GM12878 (cell line): ENCODE data around the gene PAX7.

ENCODE experiments used
- CEBPZ ChIP-seq: fragments of 150-350 bp; IDR thresholded peaks from 2 replicates; pipeline ENCODE4 v1.6.1; 2016; ENCODE audit warnings: low read depth, low read length
- CREM ChIP-seq: IDR thresholded peaks from 2 replicates; pipeline ENCODE4 v1.6.1; 2014; ENCODE audit warnings: antibody characterized with exemption, low read depth
- POLR2AphosphoS5 ChIP-seq: IDR thresholded peaks from 2 replicates; pipeline ENCODE4 v1.6.1; 2011; ENCODE audit warnings: mild to moderate bottlenecking, low read length, inconsistent platforms
- TF ChIP-seq, protein P1 (sequence below), 3 experiments: IDR thresholded peaks in 2 of 3; conservative IDR thresholded peaks in 1 of 3; 2 replicates each; pipeline ENCODE4 v1.5.1; 2011; ENCODE audit warnings: low read depth in 3 of 3, low read length in 3 of 3, mild to moderate bottlenecking in 3 of 3, control low read depth in 2 of 3, moderate library complexity in 2 of 3, inconsistent platforms in 1 of 3, mixed read lengths in 1 of 3; ENCODE audit not compliant: control insufficient read depth in 2 of 3, insufficient read depth in 1 of 3; ENCODE audit errors: extremely low read depth in 1 of 3

GRCh38 chr1:18644446-18644845 is 13.8 kb downstream of the PAX7 start:
- TF ChIP-seq, protein P1, sequence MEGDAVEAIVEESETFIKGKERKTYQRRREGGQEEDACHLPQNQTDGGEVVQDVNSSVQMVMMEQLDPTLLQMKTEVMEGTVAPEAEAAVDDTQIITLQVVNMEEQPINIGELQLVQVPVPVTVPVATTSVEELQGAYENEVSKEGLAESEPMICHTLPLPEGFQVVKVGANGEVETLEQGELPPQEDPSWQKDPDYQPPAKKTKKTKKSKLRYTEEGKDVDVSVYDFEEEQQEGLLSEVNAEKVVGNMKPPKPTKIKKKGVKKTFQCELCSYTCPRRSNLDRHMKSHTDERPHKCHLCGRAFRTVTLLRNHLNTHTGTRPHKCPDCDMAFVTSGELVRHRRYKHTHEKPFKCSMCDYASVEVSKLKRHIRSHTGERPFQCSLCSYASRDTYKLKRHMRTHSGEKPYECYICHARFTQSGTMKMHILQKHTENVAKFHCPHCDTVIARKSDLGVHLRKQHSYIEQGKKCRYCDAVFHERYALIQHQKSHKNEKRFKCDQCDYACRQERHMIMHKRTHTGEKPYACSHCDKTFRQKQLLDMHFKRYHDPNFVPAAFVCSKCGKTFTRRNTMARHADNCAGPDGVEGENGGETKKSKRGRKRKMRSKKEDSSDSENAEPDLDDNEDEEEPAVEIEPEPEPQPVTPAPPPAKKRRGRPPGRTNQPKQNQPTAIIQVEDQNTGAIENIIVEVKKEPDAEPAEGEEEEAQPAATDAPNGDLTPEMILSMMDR (IDR thresholded peaks at IDR 0.05 in 2 of 3, conservative IDR thresholded peaks at IDR 0.05 in 1 of 3; ENCODE audit: control insufficient read depth in 2 of 3, extremely low read depth in 1 of 3, insufficient read depth in 1 of 3, low read depth in 3 of 3, low read length in 3 of 3), result no peak
- TF ChIP-seq CEBPZ, result no peak
- TF ChIP-seq CREM, result no peak
- TF ChIP-seq POLR2AphosphoS5, result no peak
